ENCODE data around the gene NPAS3.

DNA sequence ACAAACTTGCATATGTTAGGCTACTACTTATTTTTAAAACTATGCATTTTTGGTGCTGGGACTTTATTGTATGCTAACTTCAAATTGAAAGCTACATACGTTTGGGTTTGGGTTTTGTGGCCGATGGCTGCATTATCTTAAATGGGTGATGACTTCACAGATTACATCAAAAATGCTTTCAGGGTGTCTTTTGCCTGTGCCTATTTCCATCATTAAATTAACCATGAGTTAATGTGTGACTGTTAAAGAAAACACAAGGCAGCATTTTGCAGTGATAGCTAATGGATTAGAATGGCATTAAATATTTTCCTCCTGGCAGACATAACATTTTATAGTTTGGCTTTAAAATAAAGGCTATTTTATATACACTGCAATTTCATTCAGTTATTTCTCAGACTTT is 659.9 kb downstream of the NPAS3 start:
- TF ChIP-seq, protein P1, sequence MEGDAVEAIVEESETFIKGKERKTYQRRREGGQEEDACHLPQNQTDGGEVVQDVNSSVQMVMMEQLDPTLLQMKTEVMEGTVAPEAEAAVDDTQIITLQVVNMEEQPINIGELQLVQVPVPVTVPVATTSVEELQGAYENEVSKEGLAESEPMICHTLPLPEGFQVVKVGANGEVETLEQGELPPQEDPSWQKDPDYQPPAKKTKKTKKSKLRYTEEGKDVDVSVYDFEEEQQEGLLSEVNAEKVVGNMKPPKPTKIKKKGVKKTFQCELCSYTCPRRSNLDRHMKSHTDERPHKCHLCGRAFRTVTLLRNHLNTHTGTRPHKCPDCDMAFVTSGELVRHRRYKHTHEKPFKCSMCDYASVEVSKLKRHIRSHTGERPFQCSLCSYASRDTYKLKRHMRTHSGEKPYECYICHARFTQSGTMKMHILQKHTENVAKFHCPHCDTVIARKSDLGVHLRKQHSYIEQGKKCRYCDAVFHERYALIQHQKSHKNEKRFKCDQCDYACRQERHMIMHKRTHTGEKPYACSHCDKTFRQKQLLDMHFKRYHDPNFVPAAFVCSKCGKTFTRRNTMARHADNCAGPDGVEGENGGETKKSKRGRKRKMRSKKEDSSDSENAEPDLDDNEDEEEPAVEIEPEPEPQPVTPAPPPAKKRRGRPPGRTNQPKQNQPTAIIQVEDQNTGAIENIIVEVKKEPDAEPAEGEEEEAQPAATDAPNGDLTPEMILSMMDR (IDR thresholded peaks at IDR 0.05) = no peak
- TF ChIP-seq POLR2A (IDR thresholded peaks at IDR 0.05) = no peak
- TF ChIP-seq POLR2AphosphoS5 (IDR thresholded peaks at IDR 0.05) = no peak

Data from breast epithelium (tissue), 3 donors.